Stimulated activated CD8-positive, alpha-beta memory T cell treated with anti-CD3 and anti-CD28 coated beads, Interleukin-12 subunit alpha, Interleukin-12 subunit beta, amount 100 ng/mL, for 24 hours (primary cell): ENCODE measurements around the gene IFNAR2.

Source experiments
- DNase-seq: peaks from one replicate; pipeline ENCODE4 v3.0.0-alpha.2; 2020; ENCODE audit errors: extremely low read depth

Gene IFNAR2

GRCh38 chr21:33267250-33267649 lies 37.5 kb downstream of the IFNAR2 start:
- no peak for DNase-seq

- no peak for DNase-seq
Measured at GRCh38 chr21:33268393-33268736, 38.6 kb downstream of the IFNAR2 start.

- no peak for DNase-seq
Measured at GRCh38 chr21:33268737-33269441, 39.2 kb downstream of the IFNAR2 start.

- DNase-seq = no peak
Measured at GRCh38 chr21:33270986-33271385, 41.2 kb downstream of the IFNAR2 start.

GRCh38 chr21:33273044-33273443 lies 43.3 kb downstream of the IFNAR2 start:
- no peak for DNase-seq

- no peak for DNase-seq
Measured at GRCh38 chr21:33278721-33279120, 49.0 kb downstream of the IFNAR2 start.

GRCh38 chr21:33279330-33279820 lies 49.6 kb downstream of the IFNAR2 start:
- no peak for DNase-seq
